HG03439 (cell line): ENCODE data around the gene CXCL3.

Experiments
- ATAC-seq: cut with Tn5 transposase; IDR thresholded peaks from one replicate; pipeline ENCODE4 v1.9.1; 2021; ENCODE audit warnings: mild to moderate bottlenecking, moderate library complexity; ENCODE audit not compliant: unreplicated experiment

Gene CXCL3

DNA sequence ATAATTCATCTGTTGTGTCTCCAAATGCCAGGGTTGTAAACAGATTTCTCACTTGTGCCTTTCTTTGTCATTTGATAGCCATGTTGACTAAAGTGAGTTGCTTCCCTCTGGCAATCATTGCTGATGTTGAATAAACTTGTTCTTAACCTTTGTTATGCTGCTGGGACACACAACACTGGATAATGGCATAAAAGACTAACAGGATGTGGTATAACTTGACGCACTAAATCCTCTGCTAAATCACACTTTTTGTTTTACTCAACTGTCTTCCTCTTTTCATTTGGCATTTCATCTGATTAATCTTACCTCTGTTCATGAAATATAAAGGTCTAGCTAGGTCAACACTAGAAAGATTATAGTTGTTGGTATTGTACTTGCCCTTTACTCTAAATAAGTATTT lies 22.4 kb downstream of the CXCL3 start:
- no peak for ATAC-seq

DNA sequence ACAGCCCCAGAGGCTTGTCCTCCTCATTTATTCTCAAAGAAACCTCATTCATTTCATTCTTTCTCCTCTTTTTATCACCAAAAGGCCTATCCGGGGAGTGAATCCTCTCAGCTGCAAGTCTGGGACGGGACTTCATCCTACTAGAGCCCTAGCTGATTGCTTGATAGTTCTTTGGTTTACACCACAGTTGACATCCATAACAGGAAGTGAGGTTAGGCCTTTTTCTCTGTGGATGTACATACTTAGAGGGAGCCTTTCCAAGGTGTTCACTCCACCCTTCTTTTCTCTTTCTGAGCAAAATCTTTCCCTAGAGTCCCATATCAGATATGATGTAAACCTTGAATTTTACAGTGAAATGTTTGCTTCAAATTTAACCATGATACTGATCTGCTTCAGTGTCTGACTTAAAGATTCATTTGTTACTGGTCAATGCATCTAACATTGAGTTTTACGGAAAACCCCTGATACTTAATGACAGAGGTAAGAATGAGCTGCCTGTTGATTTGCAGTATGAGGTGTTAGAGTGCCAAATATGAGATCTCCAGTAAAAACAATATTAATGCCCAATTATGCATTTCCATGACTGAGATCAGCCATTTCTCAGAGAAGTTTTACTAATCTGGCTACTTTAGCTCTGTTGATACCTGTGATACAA lies 23.2 kb downstream of the CXCL3 start:
- ATAC-seq = no peak

DNA sequence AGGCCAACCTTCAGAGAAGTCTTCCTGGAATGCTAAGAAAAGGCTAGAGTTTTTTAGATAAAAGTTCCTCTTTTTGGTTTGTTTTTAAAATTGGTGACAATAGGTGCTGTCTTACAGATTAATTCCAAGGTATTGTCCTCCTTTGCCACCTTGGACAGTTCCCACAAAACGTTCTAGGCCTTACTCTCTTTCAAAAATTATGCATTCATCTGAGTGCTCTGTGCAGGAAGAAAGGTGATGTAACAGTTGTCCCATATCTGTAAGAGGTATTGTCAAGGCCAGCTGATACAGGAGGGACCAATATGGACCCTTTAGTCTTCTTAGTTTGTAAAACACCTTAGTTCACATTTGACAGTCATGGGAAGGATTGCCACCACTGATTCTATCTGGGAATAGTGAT lies 24.2 kb downstream of the CXCL3 start:
- ATAC-seq = no peak

DNA sequence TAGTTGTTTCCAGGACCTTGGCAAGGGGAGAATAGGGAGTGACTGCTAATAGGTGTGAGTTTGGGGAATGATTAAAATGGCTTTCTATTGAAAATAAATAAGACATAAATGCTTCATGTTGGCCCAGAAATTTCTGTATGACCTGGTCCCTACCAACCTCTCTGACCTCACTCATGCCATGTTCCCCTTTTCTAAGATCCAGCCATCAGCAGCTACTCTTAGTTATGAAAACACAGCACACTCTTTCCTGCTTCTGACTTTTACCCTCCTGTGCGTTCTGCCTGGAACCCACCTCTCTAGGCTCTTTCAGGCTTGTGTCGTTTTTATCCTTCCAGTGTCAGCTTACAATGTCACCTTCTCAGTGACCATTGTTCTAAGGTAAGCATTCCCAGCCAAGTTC lies 25.2 kb downstream of the CXCL3 start:
- ATAC-seq = no peak

DNA sequence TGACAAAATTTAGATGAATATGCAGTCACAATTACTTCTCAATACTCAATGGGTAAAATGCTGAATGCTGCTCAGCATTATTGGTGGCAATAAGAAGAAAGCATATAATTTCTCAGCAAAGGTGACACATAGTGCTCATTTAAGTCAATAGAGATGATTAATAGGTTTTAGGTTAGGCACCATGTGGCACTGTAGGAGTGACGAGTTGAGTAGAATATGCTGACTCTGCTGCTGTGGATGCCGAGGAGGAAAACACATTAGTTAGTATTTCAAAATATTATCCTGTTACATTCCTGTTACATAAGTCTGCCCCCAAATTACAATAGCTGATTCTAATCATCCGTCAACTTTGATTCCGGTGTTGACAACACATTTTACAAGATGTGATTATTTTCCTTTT lies 26.4 kb downstream of the CXCL3 start:
- ATAC-seq = no peak

DNA sequence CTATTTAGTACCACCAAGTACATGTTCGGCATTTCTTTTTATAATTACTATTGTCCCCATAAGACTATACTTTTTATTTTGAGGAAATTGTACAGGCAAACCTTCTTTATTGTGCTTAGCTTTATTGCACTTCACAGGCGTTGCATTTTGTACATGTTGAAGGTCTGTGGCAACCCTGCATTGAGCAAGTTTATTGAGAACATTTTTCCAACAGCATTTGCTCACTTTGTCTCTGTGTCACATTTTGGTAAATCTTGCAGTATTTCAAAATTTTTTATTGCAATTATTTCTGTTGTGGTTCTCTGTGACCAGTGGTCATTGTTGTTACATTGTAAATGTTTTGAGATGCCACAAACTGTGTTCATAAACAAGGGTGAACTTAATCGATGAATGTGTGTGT lies 29.2 kb downstream of the CXCL3 start:
- no peak for ATAC-seq

DNA sequence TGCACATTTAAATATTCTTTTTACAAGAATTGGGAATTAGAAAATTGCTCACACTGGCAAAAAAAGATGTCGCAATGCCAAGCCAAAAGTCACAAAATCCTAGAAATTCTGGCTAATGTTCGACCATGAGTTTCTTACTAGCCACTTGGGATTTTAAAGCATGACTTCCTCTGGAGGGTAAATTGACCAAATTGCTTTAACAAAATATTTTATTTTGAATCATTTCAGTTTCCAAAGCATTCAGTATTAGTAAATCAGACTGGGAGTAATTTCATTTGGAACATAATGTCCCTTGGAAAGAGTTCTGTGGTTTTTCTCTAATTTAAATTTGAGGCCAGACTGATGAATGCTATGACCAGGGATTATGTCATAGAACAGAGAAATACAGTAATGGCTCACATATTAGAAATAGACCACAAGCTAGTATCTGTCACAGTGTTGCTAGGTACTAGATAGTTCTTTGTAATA lies 32.4 kb downstream of the CXCL3 start:
- ATAC-seq = no peak

DNA sequence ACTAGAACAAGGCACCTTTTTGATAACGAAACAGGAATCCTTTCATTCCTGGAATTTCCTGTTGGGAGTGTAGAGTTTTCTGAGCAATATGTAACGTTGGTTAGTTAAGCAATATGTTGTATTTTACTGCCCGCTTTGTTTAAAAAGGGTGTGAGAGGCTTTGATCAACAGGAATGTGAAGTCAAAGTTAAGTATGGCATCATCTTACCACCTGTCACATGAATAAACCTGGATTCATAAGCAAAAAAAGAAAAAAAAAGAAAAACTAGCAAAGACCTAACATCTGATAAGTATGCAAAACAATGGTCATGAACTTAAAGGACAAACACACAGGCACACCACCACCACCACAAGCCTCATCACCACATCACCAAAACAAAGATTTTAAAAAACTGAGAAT lies 33.0 kb downstream of the CXCL3 start:
- no peak for ATAC-seq

DNA sequence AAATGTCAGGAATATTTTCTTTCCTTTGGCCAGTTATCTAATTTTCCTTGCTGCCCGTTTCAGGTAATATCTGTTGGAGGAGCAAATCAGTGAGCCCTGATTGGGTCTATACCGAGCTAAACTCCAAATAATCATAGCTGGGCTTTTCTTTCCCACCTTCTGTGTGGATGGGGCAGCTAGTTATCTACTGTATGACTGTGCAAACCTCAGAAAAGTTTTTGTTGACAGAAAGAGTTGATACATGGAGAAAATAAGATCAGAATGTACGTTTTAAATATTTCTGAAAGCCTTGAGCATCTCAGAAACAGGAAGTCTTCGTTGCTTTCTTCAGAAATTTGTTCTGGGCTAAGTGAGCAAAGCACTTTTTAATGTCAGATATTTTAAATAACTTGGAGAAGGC lies 33.8 kb downstream of the CXCL3 start:
- no peak for ATAC-seq

DNA sequence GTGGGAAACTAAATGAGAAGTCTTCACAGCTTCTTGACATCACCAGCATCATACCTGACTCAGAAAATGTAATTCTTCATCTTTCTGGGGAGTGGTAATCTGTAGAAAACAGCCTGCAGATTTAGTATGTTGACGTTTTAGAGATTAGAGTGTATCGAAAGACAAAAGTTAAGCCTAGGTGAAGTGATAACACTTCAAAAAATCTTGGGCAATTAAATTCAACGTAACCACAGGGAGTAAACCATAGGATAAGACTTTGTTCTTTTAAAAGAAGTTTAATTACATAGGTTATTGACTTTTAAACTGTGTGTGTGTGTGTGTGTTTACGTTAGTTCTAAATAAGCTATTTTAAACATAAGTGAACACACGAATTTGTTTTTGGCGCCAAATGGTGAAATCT lies 38.2 kb downstream of the CXCL3 start:
- no peak for ATAC-seq

DNA sequence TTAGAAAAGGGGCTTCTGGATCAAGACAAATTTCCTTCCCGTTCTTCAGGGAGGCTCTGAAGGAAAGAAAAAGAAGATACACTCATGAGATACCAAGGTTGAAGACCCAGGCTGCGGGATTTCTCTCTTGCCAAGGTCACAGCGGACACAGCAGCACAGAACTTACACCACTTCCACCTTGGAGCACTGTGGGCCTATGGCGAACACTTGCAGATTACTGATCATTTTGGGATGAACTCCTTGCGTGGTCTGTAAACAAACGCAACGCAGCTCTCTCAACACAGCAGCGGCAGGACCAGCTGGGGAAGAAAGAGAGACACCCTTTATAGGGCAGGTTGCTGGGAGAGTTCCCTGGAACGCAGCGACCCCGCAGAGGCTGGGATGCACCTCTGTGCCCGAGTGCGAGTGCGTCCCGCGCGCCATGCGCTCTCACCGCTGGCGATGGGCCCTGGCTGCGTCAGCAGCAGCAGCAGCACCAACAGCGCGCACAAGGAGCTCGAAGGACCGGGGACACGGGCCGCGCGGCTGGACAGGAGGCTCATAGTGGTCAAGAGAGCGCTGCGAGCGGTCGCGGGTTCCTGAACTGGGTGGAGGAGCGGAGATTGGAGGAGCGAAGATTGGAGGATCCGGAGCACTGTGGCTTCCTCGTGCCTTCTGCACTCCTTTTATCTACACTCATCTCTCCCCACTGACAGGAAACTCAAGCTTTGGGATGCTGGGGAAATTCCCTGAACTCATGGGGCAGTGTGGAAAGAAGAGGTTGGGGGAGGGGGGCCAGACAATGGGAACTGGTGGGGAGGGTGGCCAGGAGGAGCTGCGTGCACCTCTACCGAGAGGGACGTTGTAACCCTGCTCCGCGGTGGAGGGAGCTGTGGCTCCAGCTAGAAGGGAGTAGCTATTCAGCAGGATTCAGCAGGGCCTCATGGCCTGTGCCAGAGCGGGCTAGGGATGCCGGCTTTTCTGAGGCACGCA lies 40.2 kb downstream of the CXCL3 start, which contains the start of gene CXCL5:
Gene CXCL5 (minus strand): TSS at position 638 of the 972 bp plus-strand sequence. CDS start 96 bp downstream, at position 542.
- no peak for ATAC-seq

DNA sequence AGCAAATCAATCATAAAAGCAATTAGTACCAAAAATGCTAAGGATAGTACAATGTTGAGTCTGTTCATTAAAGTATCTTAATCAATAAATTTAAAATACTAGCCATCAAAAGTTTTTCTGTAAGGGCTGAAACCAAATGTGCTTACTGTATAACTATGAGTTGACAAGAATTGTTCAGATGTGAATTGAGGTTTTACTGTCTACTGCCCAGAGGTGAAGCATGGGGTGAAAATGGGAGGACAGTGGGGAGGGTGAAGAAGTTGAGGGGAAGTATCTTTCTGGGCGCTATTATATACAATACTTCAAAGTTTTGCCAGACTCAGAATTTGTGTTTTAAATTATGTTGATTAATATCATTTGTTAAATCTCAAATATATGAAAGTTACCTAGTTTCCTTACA lies 46.4 kb downstream of the CXCL3 start:
- ATAC-seq = no peak

DNA sequence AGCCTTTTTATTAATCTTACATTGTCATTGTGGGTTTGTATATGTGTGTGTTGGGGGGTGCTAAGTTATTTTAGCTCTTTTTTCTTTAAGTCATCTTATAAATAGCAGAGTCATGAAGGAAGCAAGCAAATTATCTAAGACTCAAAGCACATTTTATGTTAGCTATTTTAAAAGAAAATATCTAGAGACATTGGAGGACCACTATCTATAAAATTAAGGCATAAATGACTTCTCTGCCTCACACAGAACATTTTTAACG lies 46.8 kb downstream of the CXCL3 start:
- ATAC-seq = no peak

DNA sequence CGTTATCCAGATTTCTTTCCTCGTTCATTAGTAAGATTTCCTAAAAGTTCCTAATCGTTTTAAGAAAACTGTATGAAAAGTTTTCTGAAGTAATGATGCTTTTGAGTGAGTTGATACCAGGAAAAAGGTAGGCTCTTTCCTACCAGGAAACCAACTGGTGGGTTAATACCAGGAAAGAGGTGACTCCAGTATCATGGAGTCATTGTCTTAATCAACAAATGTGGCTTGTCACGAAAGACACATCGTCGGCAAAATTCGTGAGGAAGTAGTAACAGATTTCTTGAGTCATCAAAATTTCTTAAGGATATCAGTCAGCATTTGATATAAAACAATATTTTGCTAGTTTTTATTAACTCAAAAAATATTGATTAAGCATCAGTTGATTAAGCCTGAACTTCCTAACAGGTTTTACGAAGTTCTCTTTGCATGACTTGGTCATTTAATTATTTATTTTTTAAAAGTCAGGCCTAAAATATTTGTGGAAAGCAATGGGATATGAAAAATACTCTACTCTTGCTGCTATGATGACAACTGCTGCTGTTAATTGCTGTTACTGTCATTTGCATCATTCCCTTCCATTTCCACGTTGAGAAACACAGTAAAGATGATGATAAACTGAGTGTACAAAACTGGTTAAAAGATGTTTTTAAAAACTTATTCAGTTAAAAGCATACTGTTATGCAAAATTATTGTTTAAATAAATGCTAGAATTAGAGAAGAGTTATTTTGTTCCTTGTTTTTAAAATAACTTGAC lies 47.3 kb downstream of the CXCL3 start:
- no peak for ATAC-seq

DNA sequence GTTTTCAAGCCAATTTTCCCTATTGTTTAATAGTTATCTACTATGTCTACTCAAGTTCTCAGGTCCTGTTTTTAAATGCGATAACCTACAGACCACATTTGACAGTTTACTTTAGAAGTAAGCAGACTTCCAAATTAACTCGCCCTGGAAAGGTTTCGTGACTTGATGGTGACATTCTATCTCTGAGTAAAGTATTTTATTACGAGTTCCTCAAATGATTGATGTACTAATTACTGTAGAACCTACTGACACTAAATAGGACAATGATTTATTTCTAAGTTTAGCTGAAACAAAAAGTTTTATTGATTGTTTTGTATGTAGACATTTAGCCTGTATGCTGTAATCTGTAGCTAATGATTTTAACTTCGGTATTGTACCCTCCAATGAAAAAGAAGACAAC lies 48.6 kb downstream of the CXCL3 start:
- ATAC-seq = no peak

DNA sequence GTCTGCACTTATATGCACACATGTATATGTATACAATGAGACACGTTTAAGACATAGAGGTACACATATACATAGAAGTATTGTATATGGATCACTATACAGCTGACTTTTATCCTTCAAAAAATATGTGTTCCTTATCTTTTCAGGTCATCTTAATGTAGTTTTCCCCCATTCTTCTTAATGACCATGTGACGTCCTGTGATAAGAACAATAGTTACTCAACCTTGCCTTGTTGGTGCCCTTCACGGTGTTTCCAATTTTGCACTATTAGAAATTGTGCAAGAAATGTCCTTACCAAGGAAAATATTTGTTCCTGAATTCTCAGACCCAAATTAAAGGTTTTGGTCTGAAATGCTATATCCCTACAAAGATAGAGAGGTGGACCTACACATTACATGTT lies 49.5 kb downstream of the CXCL3 start:
- no peak for ATAC-seq

DNA sequence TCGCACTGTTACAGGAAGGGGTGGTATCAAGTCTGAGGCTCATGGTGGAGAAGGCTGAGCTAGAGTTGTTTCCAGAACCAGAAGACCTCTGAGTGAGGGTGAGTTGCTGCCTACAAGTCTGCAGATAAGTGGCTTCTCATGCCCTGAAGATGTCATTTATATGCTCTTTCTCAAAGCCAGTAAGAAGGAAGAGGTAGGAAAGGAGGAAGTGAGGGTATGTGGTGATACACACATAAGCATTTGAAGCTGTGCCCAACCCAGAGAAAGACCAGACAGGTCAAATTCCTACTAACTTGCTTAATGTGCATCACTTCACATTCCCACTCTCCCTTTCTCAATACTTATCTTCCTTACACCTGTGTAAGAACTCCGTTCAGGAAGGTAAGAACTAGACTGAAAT lies 50.4 kb downstream of the CXCL3 start, which contains the start of gene PPBP:
Gene PPBP (minus strand): TSS at position 130 of the 400 bp plus-strand sequence. CDS start 87 bp downstream, at position 43.
- no peak for ATAC-seq
